WI38 (cell line): Measurements from ENCODE around the gene NUDCD3.

ENCODE experiments used
- H3K4me3 ChIP-seq: 2 replicates; pipeline ENCODE4 v1.5.1; 2011; ENCODE audit warnings: low read depth, mild to moderate bottlenecking, control low read depth, low read length
- CTCF ChIP-seq: IDR thresholded peaks from 2 replicates; pipeline ENCODE4 v1.5.1; 2012; ENCODE audit warnings: low read depth, mild to moderate bottlenecking, control low read depth, low read length

NUDCD3 gene

GRCh38 chr7:44386139-44386913 is 104.1 kb downstream of the NUDCD3 start:
- no peak overlapping the region for H3K4me3 ChIP-seq
- TF ChIP-seq CTCF: no peak

- no peak overlapping the region for H3K4me3 ChIP-seq
- no peak for TF ChIP-seq CTCF
These were observed 104.9 kb downstream of the NUDCD3 start for GRCh38 chr7:44385434-44386138.

- H3K4me3 ChIP-seq: no peak overlapping the region
- no peak for TF ChIP-seq CTCF
These were observed 105.6 kb downstream of the NUDCD3 start for GRCh38 chr7:44384586-44385433.

- TF ChIP-seq CTCF: no peak
- no peak overlapping the region for H3K4me3 ChIP-seq
These were observed 106.9 kb downstream of the NUDCD3 start for GRCh38 chr7:44383566-44383965.

GRCh38 chr7:44382459-44383265 is 107.8 kb downstream of the NUDCD3 start:
- TF ChIP-seq CTCF: no peak
- H3K4me3 ChIP-seq: no peak overlapping the region

GRCh38 chr7:44381494-44382220 is 108.8 kb downstream of the NUDCD3 start:
- H3K4me3 ChIP-seq: no peak overlapping the region
- TF ChIP-seq CTCF: no peak
